Middle frontal gyrus (tissue), 1 donor: ENCODE results near the gene VPS37B.

ENCODE experiments used
- DNase-seq: peaks from one replicate; pipeline ENCODE4 v3.0.0-alpha.2; 2015; ENCODE audit warnings: low spot score; ENCODE audit errors: extremely low spot score

VPS37B gene

GRCh38 chr12:122866379-122866778, 29.5 kb downstream of the VPS37B start:
- no peak for DNase-seq

GRCh38 chr12:122865268-122866231, 30.4 kb downstream of the VPS37B start:
- DNase-seq: no peak

- DNase-seq: no peak
These were observed 31.1 kb downstream of the VPS37B start for GRCh38 chr12:122864894-122865253.

- no peak for DNase-seq
These were observed 32.8 kb downstream of the VPS37B start for GRCh38 chr12:122862872-122863701.

GRCh38 chr12:122862110-122862634, 33.8 kb downstream of the VPS37B start:
- DNase-seq: no peak

- DNase-seq: no peak
These were observed 34.3 kb downstream of the VPS37B start for GRCh38 chr12:122861587-122861970.

- no peak for DNase-seq
These were observed 34.9 kb downstream of the VPS37B start for GRCh38 chr12:122860854-122861586.

GRCh38 chr12:122860040-122860853, 35.7 kb downstream of the VPS37B start:
- DNase-seq: no peak

GRCh38 chr12:122859303-122860039, 36.5 kb downstream of the VPS37B start:
- DNase-seq: no peak

- DNase-seq: no peak
These were observed 37.2 kb downstream of the VPS37B start for GRCh38 chr12:122858591-122859302.

GRCh38 chr12:122858171-122858570, 37.8 kb downstream of the VPS37B start:
- no peak for DNase-seq

- no peak for DNase-seq
These were observed 38.8 kb downstream of the VPS37B start for GRCh38 chr12:122856999-122857671.

- no peak for DNase-seq
These were observed 39.7 kb downstream of the VPS37B start for GRCh38 chr12:122855928-122856831.

GRCh38 chr12:122855071-122855829, 40.7 kb downstream of the VPS37B start:
- no peak for DNase-seq

GRCh38 chr12:122854554-122854953, 41.4 kb downstream of the VPS37B start:
- no peak for DNase-seq

GRCh38 chr12:122853582-122854245, 42.2 kb downstream of the VPS37B start:
- no peak for DNase-seq
